ENCODE data around the gene CENPP.

- TF ChIP-seq, protein P1, sequence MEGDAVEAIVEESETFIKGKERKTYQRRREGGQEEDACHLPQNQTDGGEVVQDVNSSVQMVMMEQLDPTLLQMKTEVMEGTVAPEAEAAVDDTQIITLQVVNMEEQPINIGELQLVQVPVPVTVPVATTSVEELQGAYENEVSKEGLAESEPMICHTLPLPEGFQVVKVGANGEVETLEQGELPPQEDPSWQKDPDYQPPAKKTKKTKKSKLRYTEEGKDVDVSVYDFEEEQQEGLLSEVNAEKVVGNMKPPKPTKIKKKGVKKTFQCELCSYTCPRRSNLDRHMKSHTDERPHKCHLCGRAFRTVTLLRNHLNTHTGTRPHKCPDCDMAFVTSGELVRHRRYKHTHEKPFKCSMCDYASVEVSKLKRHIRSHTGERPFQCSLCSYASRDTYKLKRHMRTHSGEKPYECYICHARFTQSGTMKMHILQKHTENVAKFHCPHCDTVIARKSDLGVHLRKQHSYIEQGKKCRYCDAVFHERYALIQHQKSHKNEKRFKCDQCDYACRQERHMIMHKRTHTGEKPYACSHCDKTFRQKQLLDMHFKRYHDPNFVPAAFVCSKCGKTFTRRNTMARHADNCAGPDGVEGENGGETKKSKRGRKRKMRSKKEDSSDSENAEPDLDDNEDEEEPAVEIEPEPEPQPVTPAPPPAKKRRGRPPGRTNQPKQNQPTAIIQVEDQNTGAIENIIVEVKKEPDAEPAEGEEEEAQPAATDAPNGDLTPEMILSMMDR (IDR thresholded peaks at IDR 0.05; ENCODE audit: insufficient read depth, low read depth, low read length), result no peak
- TF ChIP-seq EZH2 (IDR thresholded peaks at IDR 0.05; ENCODE audit: insufficient read depth, low read length), result no peak
Observed at GRCh38 chr9:92550765-92551164, 225.0 kb downstream of the CENPP start.

All from astrocyte (in vitro differentiated cells and primary cell).